Left cardiac atrium (tissue), 4 donors: ENCODE data around the gene UBQLNL. TPM values are rescaled to one million over a fixed set of nuclear protein-coding genes. Genes with fewer than 3 reads are reported as not detected.

Source experiments
- ATAC-seq, 2 donors: fragments of 200-7000 bp; cut with Tn5 transposase; one replicate each; pipeline ENCODE4 v1.9.1; 2020; ENCODE audit warnings: mild to moderate bottlenecking in 2 of 2, moderate library complexity in 2 of 2
- DNase-seq: peaks from one replicate; pipeline ENCODE4 v3.0.0-alpha.2; 2020
- intact Hi-C, 2 donors: fragments of 100-400 bp; cut with DNase I; formaldehyde crosslinking; loops; one replicate each; pipeline versions ENCODE4 v1.14.1 to v1.15.1; 2022 to 2023
- long read RNA-seq: library from polyadenylated mRNA; unstranded; transcript quantifications from one replicate; pipeline ENCODE4 v2.0.0, GENCODE V29; 2021
- total RNA-seq, 2 donors: library from RNA; stranded (reverse); fragmentation: NEBNext Ultra II Directional; extraction: Animal tissue kit (Norgen Biotek cat#: 25700); gene quantifications; one replicate each; pipeline ENCODE4 v1.2.1, GENCODE V29; 2021
- donor health status: DM: no; HTN: yes; CAD: no.
- donor health status: DM: no; HTN: yes; CAD: no; lungs with severe emphysema.
- donor health status: DM: yes; HTN: yes; CAD: no.
- donor health status: Dilated cardiomyopathy.

Gene UBQLNL, protein sequence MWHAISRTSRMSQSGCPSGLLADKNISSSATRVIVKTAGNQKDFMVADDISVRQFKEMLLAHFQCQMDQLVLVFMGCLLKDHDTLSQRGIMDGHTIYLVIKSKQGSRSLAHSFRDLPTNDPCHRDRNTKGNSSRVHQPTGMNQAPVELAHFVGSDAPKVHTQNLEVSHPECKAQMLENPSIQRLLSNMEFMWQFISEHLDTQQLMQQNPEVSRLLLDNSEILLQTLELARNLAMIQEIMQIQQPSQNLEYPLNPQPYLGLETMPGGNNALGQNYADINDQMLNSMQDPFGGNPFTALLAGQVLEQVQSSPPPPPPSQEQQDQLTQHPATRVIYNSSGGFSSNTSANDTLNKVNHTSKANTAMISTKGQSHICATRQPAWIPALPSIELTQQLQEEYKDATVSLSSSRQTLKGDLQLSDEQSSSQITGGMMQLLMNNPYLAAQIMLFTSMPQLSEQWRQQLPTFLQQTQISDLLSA
- under 1 TPM; 0.12 to 0.16 TPM for total RNA-seq
- long read RNA-seq = 0 reads

DNA sequence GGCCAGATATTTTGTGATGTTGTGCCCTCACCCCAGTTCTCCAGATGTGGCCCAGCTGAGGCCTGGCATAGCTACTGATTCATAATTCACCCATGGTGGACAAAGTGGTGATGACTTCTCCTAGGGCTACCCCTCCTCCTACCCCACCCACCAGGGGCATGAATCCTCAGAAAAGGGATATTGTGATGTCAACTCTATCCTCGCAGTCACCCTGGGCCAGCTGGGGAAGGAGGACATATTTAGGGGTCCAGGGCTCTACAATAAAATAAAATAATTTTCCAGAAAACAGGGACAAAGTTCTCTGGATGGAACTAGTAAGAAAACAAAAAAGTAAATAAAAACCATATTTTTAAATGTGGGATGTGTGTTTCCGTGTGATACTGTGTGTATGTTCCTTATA lies at the start of gene UBQLNL:
TSS of gene UBQLNL (minus strand) at position 101 of the 400 bp plus-strand sequence. CDS start 258 bp downstream, outside the sequence.
- intact Hi-C loops = no loop called here
- no peak for DNase-seq
- ATAC-seq = no peak

DNA sequence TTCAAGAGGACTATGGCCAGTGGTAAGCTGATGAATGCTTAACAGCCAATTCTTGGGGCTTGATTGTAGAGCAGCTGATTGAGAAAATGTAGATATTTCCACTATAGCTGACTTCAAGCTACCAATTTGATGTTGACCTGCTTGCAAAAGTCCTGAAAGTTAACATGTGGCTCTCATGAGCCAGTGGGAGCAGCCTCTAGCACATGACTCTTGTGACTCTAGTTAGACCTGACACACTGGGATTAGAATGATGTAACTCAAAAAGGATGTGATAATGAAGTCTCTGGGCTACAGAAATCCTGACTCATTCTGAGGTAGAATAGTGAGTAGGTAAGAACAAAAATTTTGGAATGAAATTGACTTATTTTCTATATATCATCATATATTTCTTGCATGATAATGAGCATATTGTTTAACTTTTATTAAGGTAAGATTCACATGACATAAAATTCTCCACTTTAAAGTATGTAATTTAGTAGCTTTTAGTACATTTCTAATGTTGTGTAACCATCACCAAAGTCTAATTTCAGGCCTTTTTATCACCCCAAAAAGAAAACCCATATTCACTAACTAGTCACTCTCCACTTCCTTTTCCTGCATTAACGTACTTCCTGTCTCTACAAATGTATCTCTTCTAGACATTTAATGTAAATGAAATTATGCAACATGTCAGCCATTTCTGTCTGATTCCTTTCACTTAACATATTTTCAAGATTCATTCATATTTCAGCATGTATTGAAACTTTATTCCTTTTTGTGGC lies 47.9 kb upstream of the UBQLNL start:
- no peak for DNase-seq
- intact Hi-C loops = no loop called here
- no peak for ATAC-seq

DNA sequence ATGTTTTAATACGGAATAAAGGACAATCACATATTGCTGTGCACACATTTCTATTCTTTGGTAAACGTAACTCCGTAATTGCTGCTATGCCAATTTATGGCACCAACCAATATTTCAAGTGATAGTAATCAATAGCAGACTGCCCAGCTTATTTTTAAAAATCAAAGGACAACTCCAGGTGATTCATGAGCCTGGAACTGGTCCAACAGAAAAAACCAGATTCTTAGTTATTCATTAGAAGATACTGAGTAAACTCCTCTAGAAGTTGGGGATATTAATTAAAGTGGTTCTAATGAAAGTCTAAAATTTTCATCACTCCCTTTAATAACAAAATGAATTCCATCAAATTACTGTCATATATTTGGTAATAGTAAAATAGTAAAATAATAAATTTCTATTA lies 41.3 kb upstream of the UBQLNL start:
- no peak for DNase-seq

DNA sequence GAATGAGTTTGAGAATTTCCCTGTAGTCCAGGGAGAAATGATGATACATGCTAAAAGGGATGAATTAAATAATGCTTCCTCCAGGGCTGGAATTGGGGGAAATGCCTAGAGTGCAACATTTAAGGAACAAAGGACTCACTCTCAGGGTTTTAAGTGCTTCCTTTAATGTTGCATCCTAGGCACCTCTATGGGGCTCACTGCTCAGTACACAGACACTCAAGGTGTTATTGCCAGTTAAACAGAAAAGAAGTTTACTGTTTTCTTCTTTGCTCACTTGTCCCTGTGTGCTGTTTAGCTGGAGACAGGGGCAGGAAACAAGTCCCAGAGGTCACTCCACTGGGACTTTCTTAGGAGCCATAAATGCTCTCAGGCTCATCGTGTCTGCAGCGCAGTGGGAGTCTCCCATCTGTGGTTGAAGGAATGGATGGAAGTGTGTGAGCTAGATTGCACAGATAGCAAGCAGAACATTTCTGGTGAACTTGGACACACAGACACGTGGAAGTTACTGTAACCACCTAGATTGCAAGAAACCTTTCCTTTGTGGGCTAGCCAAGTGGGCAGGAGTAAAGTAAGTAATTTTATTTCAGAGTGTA lies 40.2 kb upstream of the UBQLNL start:
- intact Hi-C loops = no loop called here
- no peak for DNase-seq
- no peak for ATAC-seq

More for the DNA sequence above, 41.3 kb upstream of the UBQLNL start:
- intact Hi-C loops = no loop called here
- ATAC-seq = no peak

DNA sequence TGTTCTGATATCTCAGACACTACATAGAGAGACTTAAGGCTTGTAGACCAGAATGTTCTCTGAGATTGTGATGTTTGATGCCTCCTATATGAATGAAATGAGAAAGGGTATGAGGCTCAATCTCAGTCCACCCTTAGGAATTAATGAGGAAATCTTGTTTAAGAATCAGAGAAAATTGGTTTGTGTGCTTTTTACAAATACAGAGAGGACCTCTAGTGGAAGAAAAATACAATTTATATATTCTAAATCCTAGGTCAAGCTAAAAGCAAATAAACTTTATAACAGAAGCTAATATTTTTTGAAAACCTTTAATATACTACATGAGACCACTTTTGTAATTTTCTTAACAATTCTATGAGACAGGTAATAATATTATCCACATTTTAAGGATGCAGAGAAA lies 36.8 kb upstream of the UBQLNL start:
- ATAC-seq (no peak), DNase-seq (no peak)
- intact Hi-C loops = no loop called here

DNA sequence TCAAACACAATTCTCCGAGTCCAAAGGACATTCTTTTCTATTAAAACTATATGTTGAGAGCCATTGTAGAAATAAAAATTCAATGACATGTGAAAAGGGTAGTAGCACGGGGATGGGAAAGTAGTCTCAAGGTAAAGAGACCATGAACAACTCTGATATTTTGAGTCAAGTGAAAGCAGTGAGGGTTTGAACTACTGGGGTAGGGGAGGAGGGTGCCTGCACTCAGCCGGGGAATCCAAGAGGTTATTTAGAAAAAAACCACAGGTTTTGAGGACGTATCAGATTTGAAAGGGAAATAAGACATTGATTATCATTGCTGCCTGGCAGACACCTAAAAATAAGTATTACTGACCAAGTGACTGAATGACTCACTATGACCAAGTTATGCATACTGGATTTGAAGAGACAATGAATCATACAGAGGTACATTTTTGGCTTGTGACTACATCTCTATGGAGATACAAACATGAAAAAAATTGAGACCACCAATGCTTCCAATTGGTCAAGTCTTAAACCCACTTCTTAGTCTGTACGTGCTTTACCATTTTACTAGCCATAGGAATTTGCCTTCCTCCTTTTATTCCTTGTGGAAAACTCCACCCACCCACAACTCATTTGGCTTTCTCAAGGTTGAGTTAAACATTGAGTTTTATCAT lies 34.1 kb upstream of the UBQLNL start:
- intact Hi-C loops = no loop called here
- ATAC-seq (no peak), DNase-seq (no peak)

DNA sequence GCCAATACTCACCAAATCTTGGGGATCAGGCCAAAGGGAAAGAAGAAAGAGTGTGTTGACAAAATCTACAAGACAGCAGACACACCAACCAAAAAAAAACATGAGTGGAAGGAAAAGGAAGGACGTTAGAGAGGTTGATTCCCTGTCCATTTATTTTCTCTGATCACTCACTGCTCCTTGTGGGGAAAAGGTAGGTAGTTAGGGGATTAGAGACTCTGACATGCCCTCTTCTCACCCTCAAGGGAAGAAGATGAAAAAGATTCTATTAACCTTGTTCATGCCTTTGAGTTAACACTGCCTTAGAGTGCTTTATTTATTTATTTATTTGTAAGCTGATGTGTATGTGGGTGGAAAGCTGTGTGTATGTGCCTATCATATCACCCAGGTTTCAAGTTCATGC lies 31.9 kb upstream of the UBQLNL start, which contains the start of gene OR52H1:
TSS of gene OR52H1 (minus strand) at position 101 of the 400 bp plus-strand sequence. CDS start 3,035 bp downstream, outside the sequence.
- intact Hi-C loops = no loop called here
- ATAC-seq = no peak
- DNase-seq = no peak

DNA sequence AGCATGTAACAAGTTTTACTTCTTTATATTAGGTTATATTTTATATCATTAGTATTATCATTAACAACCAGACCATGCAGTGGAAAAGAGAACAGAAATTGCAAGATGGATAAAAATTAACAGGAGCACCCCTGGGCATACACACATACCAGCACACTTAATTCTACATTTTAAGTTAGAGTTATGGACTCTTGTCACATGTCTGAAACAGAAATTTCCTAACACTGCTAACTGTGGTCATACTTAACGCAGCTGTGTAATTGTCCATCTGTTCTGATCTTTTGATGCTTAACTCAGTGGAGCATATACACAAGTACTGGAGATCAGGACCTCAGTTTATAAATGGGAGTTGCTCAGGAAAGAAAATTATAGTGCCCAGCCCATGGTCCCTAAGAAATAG lies 31.5 kb upstream of the UBQLNL start:
- intact Hi-C loops = no loop called here
- no peak for DNase-seq
- ATAC-seq = no peak

DNA sequence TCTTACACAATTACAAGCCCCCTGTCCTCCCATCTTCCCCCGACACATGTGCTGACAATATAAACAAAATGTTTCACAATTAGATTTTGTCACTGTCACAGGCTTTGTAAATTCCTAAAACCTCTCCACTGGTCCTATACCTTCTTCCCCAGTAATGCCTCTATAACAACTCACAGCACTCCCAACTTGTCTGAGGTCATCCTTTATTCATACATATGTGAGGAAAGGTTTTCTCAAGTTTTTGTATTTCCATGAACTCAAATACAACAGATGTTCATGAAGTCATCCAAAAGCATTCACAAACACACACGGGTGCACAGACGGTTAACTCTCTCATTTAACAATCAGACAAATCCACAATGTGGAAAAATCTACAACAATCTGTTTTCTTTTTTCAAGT lies 30.0 kb upstream of the UBQLNL start:
- intact Hi-C loops = no loop called here
- DNase-seq (no peak), ATAC-seq (no peak)

DNA sequence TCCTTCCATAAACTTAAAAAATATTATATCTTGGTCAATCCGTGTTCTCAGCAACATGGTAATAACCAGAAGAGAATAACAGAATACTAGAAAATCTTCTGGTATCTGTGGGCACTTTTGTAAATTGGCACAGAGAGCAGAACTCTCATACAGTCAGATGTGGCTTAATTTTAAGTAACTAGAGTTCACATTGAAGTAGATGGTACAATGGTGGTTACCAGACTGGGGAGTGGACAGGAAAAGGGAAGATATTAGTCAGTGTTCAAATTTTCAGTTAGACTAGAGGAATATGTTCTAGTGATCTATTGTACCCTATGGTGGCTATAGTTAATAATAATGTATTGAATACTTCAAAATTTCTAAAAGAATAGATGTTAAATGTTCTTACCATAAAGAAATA lies 24.9 kb upstream of the UBQLNL start:
- DNase-seq (no peak), ATAC-seq (no peak)
- intact Hi-C loops = no loop called here

DNA sequence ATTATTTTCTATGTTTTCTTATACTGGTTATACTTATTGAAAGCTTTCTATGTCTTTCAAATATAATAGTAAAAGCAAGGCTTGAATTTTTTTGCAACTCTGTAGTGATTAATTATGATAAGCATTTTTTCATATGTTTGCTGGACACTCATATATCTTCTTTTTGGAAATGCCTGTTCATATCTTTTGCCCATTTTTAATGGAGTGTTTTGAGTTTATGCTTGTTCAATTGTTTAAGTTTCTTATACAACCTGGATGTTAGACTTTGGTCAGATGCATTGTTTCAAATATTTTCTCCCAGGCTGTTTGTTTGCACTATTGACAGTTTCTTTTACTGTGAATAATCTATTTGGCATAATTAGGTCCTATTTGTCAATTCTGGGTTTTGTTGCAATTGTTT lies 20.0 kb upstream of the UBQLNL start:
- ATAC-seq = no peak
- intact Hi-C loops = no loop called here
- DNase-seq = no peak

DNA sequence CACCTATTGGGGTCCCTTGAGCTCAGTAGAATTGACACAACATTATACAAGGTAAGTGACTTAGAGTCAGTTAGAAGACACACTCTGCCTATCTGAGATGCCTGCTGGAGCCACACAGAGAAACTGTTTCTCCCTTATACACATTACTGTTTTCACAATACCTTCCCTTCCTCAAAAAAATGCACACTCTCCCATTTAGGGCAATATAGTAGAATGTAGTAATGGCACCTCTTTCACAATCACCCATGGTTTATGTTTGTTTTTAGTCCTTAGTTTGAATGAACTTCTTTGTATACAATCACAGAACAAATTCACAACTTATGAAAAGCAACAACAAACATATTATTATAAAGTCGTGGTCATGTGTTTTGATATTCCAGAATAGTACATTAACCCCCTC lies 17.5 kb upstream of the UBQLNL start:
- intact Hi-C loops = no loop called here
- no peak for ATAC-seq

DNA sequence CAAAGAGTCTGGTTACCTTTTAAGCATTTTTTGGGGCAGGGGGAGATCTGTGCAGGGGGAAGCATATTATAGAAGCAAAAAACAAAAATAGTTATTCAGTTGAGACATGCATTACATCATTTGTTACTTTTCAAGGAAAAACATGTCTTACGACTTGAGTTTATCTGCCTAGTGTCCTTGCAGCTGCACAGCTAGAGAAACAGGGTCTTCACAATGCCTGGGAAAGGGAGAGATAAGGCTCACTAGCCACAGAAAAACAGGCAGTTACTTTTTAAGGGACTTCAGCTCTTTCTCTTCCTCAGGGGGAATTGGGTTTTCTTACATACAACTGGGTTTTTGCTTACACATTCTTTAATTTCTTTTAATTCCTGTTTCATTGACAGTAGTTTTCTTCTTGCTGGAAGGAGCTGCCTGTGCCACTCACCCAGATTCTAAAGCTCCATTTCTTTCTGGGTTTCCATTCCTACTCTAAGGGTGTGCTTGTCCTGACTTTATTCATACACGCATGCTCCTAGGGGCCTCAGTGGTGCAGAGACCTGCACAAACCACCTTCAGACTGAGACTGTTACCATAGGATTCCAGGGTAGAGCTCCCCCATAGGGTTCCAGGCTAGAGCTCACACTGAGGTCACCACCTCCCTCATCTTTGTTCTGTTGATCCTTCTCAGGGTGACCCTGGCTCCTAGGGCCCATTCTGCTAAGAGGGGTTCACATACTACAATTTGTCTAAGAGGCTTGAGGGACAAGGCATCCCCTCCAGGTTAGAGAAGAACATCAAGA lies 14.7 kb upstream of the UBQLNL start:
- DNase-seq = no peak
- intact Hi-C loops = no loop called here
- no peak for ATAC-seq

More for the DNA sequence above, 17.5 kb upstream of the UBQLNL start:
- no peak for DNase-seq

DNA sequence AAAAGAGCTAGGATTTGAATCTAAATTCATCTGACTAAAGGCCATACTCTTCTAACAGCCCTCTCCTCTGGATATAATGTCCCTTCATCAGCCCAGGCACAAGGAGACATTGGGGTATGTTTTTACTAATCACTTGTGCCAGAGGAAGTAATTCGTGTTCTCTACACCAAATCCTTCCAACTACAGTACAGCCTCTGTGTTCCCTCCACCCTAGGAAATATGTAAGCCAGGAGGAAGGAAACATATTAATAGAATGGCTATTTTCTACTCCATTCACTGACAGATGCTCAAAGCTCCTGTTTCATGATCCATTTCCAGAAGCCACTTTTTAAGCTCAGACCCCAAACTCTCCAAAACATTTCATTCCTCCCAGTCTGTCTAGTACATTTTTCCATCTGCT lies 12.0 kb upstream of the UBQLNL start:
- intact Hi-C loops = no loop called here
- DNase-seq (no peak), ATAC-seq (no peak)

DNA sequence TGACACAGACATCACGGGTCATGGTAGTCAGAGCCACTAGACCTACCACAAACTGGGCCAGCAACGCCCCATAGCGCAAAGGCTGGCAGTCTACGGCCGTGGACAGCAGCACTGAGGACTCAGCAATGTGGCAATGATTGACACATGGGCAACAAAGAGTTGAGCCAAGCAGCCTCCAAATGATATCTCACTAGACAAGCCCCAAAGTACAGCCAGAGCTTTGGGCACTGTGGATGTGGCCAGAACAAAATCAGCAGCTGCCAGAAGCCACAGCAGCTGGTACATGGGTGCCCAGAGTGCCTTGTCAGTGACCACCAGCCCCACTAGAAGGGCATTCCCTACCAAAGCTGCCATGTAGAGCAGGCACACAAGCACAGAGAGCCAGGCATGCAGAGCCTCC lies 11.2 kb upstream of the UBQLNL start:
- no peak for DNase-seq
- intact Hi-C loops = no loop called here
- no peak for ATAC-seq

DNA sequence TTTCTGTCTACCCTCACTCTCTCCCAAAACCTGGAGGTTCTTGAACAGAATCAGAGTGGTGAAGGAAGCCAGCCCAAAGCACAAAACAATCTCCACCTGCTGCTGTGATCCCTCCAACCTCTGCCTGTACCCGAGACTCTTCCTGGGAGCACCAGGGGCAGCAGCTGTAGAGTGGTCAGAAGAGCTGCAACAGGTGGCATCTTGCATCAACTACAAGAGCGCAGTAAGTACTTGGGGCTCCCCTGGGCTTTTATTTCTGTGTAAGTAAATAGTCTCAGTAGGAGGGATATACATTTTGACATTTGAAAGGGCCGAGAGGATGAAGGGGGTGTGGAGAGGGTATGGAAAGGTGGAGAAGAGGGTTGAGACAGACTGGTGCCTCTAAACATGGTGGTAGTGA lies 8.3 kb upstream of the UBQLNL start:
- DNase-seq = no peak
- intact Hi-C loops = no loop called here
- ATAC-seq = no peak

DNA sequence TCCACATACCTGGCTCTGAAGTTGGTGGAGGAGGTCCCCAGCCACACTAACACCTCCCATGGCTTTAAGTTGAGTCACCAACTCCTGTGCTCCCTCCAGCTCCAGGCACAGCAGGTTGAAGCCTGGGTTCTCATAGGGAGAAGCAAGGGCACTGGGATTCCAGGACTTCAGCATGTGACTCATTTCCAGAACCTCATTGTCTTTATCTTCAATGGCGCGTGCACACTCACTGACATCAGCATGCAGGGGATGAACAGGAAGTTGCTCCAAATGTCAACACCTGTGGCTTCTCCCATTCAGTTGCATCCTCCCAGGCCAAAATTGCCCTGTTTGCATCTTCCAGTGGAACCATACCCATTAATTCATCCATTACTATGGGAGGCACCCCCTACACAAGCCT lies 5.8 kb upstream of the UBQLNL start:
- ATAC-seq = no peak
- intact Hi-C loops = no loop called here
- DNase-seq = no peak

DNA sequence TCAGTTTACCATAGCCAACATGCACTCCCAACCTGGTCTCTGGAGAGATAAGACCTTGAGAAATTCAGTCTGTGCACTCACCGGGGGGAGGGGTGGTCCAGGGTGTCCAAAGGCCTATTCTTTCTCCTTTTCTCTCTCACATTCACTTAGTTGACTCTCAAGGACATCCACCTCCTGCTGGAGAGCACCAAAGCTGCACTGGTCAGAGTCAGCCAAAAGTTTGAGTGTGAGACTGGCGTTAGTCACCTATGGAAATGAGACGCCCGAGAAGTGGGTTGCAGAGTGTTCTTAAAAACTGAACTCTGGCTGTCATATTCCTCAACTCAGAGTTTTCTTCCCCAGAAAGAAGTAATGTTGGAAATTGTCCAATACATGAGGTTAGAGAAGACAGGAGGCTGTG lies 5.0 kb upstream of the UBQLNL start:
- no peak for DNase-seq
- intact Hi-C loops = no loop called here

DNA sequence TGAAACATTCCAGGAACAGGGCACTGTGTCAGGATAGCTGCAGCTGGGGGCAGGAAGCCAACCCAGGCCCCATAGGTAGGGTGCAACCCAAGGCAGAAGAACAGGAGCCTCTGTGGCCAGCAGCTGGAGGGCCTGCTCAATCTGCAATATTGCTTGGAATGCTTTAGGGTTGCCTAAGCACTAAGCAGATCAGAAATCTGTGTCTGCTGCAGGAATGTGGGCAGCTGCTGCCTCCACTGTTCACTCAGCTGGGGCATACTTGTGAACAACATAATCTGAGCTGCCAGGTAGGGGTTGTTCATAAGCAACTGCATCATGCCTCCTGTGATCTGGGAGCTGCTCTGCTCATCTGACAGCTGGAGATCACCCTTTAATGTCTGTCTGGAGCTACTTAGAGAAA lies 1.7 kb downstream of the UBQLNL start:
- DNase-seq = no peak
- intact Hi-C loops = no loop called here
- no peak for ATAC-seq

More for the DNA sequence above, 5.0 kb upstream of the UBQLNL start:
- ATAC-seq = no peak
